GM12875 (cell line): ENCODE data around the gene SNX14.
"Not testable (repeated sequence)": the region's sequence is repeated elsewhere in the genome, so short reads cannot be mapped to it uniquely, and the experiment has no call there.

Experiments
- H3K4me3 ChIP-seq: one replicate; pipeline ENCODE4 v1.5.1; 2011; ENCODE audit warnings: low read depth, low read length, control low read depth
- CTCF ChIP-seq: IDR thresholded peaks from 2 replicates; pipeline ENCODE4 v1.5.1; 2011; ENCODE audit warnings: low read depth, mild to moderate bottlenecking, control low read depth, inconsistent platforms, low read length, moderate library complexity, borderline replicate concordance; ENCODE audit not compliant: insufficient read depth

SNX14 gene

GRCh38 chr6:85585741-85586140 is 7.9 kb downstream of the SNX14 start:
- no peak overlapping the region for H3K4me3 ChIP-seq
- no peak for TF ChIP-seq CTCF

- H3K4me3 ChIP-seq, result not testable (repeated sequence)
These were observed 10.8 kb downstream of the SNX14 start for GRCh38 chr6:85582832-85583231.

- no peak overlapping the region for H3K4me3 ChIP-seq
- TF ChIP-seq CTCF, result no peak
These were observed 12.1 kb downstream of the SNX14 start for GRCh38 chr6:85581572-85581971.

- no peak overlapping the region for H3K4me3 ChIP-seq
- TF ChIP-seq CTCF, result no peak
These were observed 12.8 kb downstream of the SNX14 start for GRCh38 chr6:85580878-85581267.

- no peak overlapping the region for H3K4me3 ChIP-seq
These were observed 13.4 kb downstream of the SNX14 start for GRCh38 chr6:85580118-85580877.

GRCh38 chr6:85579581-85579980 is 14.1 kb downstream of the SNX14 start:
- H3K4me3 ChIP-seq, result no peak overlapping the region
- no peak for TF ChIP-seq CTCF

More at GRCh38 chr6:85580118-85580877, 13.4 kb downstream of the SNX14 start:
- TF ChIP-seq CTCF, result no peak

- no peak overlapping the region for H3K4me3 ChIP-seq
- no peak for TF ChIP-seq CTCF
These were observed 17.2 kb downstream of the SNX14 start for GRCh38 chr6:85576476-85576875.
